HG02763 (cell line): Measurements from ENCODE around the gene MAP7D3.
"Not testable (repeated sequence)": the region's sequence is repeated elsewhere in the genome, so short reads cannot be mapped to it uniquely, and the experiment has no call there.

Experiments used
- ATAC-seq: cut with Tn5 transposase; IDR thresholded peaks from one replicate; pipeline ENCODE4 v1.9.1; 2021; ENCODE audit warnings: mild to moderate bottlenecking, moderate library complexity; ENCODE audit not compliant: unreplicated experiment

MAP7D3 gene

GRCh38 chrX:136251041-136251991, at the start of gene MAP7D3:
MAP7D3 (minus strand) TSS chrX:136251400; CDS start chrX:136251358, 42 bp downstream.
- ATAC-seq: peak; percentile 80

DNA sequence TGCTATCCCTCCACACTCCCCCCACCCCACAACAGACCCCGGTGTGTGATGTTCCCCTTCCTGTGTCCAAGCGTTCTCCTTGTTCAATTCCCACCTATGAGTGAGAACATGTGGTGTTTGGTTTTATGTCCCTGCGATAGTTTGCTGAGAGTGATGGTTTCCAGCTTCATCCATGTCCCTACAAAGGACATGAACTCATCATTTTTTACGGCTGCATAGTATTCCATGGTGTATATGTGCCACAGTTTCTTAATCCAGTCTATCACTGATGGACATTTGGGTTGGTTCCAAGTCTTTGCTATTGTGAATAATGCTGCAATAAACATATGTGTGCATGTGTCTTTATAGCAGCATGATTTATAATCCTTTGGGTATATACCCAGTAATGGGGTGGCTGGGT, 49.5 kb upstream of the MAP7D3 start, which contains the start of gene ADGRG4:
Gene ADGRG4 (plus strand): TSS at position 243 of the 400 bp plus-strand sequence. CDS start 7,815 bp downstream, outside the sequence.
- ATAC-seq: not testable (repeated sequence)

GRCh38 chrX:136295380-136295779, 44.2 kb upstream of the MAP7D3 start:
- no peak for ATAC-seq

DNA sequence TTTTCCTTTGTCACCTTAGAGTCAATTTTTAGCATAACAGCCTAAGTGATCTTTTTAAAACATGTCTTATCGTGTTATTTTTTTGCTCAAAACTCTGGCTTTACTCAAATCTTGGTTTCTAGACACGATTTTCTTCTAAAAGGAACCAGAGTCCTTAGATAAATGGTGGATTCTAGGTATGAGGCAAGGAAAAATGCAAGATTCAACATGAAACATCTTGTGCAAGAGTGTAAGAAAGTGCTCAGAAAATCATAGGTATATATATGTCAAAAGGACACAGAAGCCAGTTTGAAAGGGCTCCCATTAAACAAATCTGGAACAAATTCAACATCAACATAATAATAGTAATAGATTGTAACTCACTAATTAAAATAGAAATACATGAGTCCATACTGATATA, 41.5 kb upstream of the MAP7D3 start:
- ATAC-seq: no peak

- ATAC-seq: no peak
Measured at GRCh38 chrX:136291824-136292223, 40.6 kb upstream of the MAP7D3 start.

- not testable (repeated sequence) for ATAC-seq
Measured at GRCh38 chrX:136286375-136286774, 35.2 kb upstream of the MAP7D3 start.

GRCh38 chrX:136275553-136275952, 24.4 kb upstream of the MAP7D3 start:
- ATAC-seq: no peak

- ATAC-seq: no peak
Measured at GRCh38 chrX:136273986-136274385, 22.8 kb upstream of the MAP7D3 start.

DNA sequence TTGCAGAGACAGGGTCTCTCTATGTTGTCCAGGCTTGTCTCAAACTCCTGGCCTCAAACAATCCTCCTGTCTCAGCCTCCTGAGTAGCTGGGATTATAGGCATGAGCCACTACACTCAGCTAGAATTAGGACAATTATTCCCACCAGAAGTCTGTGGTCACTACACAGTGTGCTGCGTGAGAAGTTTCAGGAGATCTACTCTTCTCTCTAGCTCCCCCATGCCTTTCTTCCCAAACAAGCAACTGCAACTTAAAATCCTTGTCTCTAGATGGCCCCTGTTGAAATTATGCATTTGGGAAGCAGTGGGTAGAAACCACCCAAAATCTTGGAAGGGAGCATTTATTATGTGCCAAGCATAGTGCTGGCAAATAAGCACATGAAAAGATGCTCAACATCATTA, 21.1 kb upstream of the MAP7D3 start:
- ATAC-seq: no peak

DNA sequence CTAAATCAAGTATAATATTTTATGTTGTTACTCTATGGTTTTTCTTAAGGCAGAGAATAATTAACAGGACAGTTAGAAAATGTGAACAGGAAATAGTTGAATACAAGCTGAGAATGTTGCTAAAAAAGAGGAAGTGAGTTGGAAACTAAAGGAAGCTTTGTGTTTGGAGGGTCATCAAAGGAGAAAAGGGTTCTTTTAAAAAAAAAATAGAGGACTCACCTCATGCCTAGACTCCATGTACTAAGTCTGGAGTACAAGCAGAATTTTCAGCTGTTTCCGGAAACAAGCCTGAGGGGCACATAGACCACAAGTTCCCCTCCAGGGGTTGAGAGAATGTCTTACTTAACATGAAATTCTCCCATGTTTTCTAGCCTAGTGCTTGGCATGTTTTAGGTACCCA, 20.1 kb upstream of the MAP7D3 start:
- no peak for ATAC-seq

DNA sequence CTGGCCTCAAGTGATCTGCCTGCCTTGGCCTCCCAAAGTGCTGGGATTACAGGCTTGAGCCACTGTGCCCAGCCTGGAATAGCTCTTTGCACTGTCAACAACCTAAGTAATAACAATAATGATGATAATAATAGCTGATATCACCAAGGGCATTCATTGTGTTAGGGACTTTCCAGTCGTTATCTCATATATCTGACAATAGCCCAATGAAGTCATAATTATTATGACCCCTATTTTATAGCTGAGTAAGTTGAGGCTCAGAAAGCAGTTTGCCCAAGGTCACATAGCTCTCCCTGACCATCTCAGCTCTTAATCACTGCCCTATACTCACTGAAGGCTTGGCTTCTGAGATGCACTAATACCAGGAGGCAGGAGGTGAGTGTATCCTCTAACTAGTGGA, 18.7 kb upstream of the MAP7D3 start:
- no peak for ATAC-seq

DNA sequence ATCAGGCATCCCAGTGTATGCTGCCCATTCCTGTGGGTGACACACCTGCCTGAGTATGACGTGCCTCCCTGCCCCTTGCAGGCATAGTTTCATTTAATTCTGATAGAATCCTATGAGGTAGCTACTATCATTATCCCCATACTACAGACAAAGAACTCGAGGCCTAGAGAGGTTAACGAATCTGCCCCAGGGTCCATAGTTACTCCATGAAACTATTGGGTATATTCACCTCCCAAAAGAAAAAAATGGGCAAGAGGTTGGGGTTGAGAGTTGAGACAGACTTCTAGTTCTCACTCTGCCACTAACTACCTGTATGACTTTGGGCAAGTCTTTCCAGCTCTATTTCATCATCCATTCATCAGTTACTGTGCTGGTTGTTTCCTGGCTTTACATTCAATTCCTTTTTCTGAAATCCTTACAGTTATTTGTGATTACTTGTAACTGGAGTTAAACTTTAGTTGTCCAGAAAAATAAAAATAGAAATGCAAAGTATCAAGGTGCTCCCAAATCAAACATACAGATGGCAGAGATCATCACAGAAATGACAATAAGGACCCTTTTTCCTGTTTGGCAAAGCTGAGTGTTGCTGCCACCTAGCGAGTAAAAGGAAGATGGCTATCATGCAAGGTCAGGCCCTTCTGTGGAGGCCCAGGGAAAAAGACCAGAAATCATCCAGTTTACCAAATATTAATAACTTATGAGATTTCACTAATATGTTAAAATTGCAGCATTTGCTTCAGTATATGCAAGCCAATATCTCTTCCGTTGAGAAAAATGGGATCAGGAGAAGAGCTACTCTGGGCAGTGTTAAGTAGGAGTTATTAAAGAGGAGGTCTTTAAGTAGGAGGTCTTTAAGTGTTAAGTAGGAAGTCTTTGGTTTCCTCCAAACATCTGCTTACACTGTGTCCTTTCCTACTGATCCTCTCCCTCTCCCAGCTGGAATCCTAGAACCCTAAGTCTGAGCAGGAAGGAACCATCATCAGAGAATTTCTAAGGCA, 17.1 kb upstream of the MAP7D3 start:
- ATAC-seq: peak; percentile 53

DNA sequence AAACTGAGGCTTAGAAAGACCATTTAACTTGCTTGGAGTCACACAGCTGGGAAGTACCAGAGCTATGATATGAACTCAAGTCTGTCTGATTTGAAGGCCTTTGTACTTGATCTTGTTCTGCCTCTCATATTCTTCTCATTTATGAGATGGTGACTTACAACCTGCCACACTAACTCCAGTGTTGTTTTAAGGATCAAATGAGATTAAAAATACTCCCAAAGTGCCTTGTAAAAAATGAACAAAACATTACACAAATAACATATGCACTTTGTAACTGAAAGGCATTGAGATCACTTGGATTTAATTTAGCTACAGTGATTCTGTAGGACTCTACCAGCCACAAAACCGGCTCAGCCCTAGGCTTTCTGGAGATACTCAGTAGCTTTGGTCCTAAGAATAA, 15.6 kb upstream of the MAP7D3 start:
- ATAC-seq: no peak

- no peak for ATAC-seq
Measured at GRCh38 chrX:136262812-136263315, 11.7 kb upstream of the MAP7D3 start.

DNA sequence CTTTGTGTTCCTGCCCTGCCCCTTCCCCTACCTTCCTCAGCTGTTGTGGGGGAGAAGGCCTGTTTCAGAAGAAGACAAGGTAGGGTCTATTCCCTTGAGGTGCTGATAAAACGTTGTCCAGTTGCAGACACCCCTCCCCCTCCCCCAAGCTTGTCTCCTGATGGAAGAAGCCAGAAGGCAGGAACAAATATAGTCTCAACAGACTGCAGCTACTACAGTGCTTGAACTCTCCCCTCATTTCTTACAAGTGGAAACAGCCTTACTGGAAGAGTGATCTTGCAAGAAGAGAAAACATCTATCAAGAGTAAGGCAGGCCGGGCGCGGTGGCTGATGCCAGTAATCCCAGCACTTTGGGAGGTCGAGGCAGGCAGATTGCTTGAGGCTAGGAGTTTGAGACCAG, 11.0 kb upstream of the MAP7D3 start:
- no peak for ATAC-seq

GRCh38 chrX:136261321-136261720, 10.1 kb upstream of the MAP7D3 start:
- ATAC-seq: no peak

GRCh38 chrX:136260776-136261175, 9.6 kb upstream of the MAP7D3 start:
- no peak for ATAC-seq

DNA sequence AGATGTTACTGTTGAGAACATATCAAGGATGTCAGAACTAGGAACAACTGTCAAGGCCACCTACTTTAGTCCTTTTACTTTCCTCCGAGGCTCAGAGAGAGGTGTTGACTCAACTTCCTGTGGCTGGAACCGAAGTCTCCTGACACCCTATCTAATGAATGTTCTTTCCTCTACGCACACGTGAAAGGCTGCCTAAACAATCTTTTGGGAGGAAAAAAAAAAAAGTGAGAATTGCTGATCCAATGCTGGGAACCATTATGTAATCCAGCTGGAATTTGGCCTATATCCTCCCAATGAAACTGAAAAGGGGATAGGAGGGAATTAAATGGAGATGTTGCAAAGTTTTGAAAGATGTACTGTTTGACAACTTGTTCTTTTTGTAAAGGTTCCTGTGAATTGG, 8.3 kb upstream of the MAP7D3 start:
- ATAC-seq: no peak

GRCh38 chrX:136258951-136259350, 7.8 kb upstream of the MAP7D3 start:
- no peak for ATAC-seq

DNA sequence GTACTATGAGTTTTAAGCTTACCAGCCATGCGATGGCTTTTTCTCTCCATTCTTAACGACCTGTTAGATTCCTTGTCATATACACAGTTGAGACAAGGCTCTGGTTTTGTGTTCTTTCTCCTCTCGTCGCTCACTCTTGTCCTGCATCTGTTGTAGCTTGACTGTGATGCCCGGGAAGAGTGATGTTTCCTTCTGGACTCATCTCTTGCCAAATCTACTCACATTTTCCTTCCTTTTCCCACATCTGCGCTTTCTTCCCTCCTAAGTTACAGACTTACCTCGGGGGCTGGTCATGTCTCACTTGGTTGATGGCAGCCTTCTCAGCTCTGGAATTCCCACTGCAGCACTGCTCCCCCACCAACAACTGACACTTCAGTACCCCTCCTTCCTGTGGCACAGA, 4.8 kb upstream of the MAP7D3 start:
- no peak for ATAC-seq

DNA sequence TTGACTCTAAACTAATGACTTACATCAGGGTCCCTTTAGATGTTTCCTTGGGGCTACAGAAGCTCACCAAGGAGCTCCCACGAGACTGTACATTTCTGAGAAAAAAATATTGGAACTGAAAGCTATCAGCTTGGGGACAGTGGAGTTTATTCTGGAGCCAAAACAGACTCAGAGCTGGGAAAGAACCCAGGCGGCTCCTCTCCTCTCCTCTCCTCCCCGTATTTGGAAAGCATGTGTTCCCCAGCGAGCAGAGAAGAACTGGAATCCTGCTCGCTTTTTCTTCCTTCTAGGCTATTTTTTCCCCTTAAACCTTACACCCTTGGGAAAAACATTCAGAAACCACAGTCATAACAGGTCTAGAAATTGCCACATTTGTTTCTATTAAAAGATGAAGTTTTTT, 4.3 kb upstream of the MAP7D3 start:
- no peak for ATAC-seq
